ENCODE measurements around the gene IDI2. TPM values are rescaled to one million over a fixed set of nuclear protein-coding genes. Genes with fewer than 3 reads are reported as not detected.
"Not testable (repeated sequence)": the region's sequence is repeated elsewhere in the genome, so short reads cannot be mapped to it uniquely, and the experiment has no call there.

Gene IDI2
- total RNA-seq, 4 donors from 2014 or later = not detected

- no peaks in the 10 kb centered on the region for H3K9me3 ChIP-seq
- H3K27me3 ChIP-seq = no peaks in the 10 kb centered on the region
- peaks cover 0 to 10% (median 0%) of the 10 kb centered on the region in 4 donors for H3K4me1 ChIP-seq
- no peak for DNase-seq
- H3K4me3 ChIP-seq = no peak overlapping the region
- H3K27ac ChIP-seq = peak overlapping the region in 3 of 4 donors; percentile 62 to 84 (median 78)
- TF ChIP-seq POLR2A (IDR thresholded peaks at IDR 0.05) (no peak), CTCF (IDR thresholded peaks at IDR 0.05) (no peak)
- H3K36me3 ChIP-seq = peaks cover 0 to 38% (median 5%) of the 10 kb centered on the region in 3 donors
These were observed 19.3 kb upstream of the IDI2 start for GRCh38 chr10:1044964-1045363.

- Histone ChIP-seq H3K27me3 (no peaks in the 10 kb centered on the region), H3K9me3 (no peaks in the 10 kb centered on the region), H3K36me3 (peaks cover 0 to 44% (median 5%) of the 10 kb centered on the region in 3 donors), H3K4me3 (peak overlapping the region in 1 of 4 donors; percentile 35), H3K27ac (peak overlapping the region; percentile 62 to 84 (median 73)), H3K4me1 (peaks cover 0 to 10% (median 0%) of the 10 kb centered on the region in 4 donors)
- DNase-seq = no peak
- TF ChIP-seq CTCF (IDR thresholded peaks at IDR 0.05) = no peak
These were observed 18.5 kb upstream of the IDI2 start for GRCh38 chr10:1044146-1044545.

GRCh38 chr10:1043532-1043995 is 17.9 kb upstream of the IDI2 start:
- peak overlapping the region; percentile 62 to 84 (median 73) for H3K27ac ChIP-seq
- H3K9me3 ChIP-seq = no peaks in the 10 kb centered on the region
- peaks cover 0 to 46% (median 5%) of the 10 kb centered on the region in 3 donors for H3K36me3 ChIP-seq
- peaks cover 0 to 10% (median 0%) of the 10 kb centered on the region in 4 donors for H3K4me1 ChIP-seq
- H3K4me3 ChIP-seq = peak overlapping the region in 1 of 4 donors; percentile 35
- DNase-seq = peak in 2 of 3 donors; percentile 78 to 84
- TF ChIP-seq CTCF (IDR thresholded peaks at IDR 0.05) (no peak), POLR2A (IDR thresholded peaks at IDR 0.05) (peak in 1 of 2 donors; percentile 26)
- no peaks in the 10 kb centered on the region for H3K27me3 ChIP-seq

- H3K9me3 ChIP-seq = no peaks in the 10 kb centered on the region
- TF ChIP-seq CTCF (IDR thresholded peaks at IDR 0.05) = no peak
- no peak for TF ChIP-seq POLR2A (IDR thresholded peaks at IDR 0.05)
- peaks cover 0 to 46% (median 5%) of the 10 kb centered on the region in 3 donors for H3K36me3 ChIP-seq
- no peak for DNase-seq
- H3K27me3 ChIP-seq = no peaks in the 10 kb centered on the region
- peaks cover 0 to 10% (median under 1%) of the 10 kb centered on the region in 4 donors for H3K4me1 ChIP-seq
- no peak overlapping the region for H3K27ac ChIP-seq
- H3K4me3 ChIP-seq = no peak overlapping the region
These were observed 15.9 kb upstream of the IDI2 start for GRCh38 chr10:1041514-1041913.

GRCh38 chr10:1040133-1040532 is 14.5 kb upstream of the IDI2 start:
- no peaks in the 10 kb centered on the region for H3K27me3 ChIP-seq
- peaks cover 0 to 10% (median 3%) of the 10 kb centered on the region in 4 donors for H3K4me1 ChIP-seq
- H3K27ac ChIP-seq = no peak overlapping the region
- DNase-seq = no peak
- H3K36me3 ChIP-seq = peaks cover 0 to 46% (median 5%) of the 10 kb centered on the region in 3 donors
- TF ChIP-seq CTCF (IDR thresholded peaks at IDR 0.05) (no peak), POLR2A (IDR thresholded peaks at IDR 0.05) (no peak)
- no peaks in the 10 kb centered on the region for H3K9me3 ChIP-seq
- no peak overlapping the region for H3K4me3 ChIP-seq

- H3K9me3 ChIP-seq, H3K27me3 ChIP-seq, H3K4me3 ChIP-seq, H3K4me1 ChIP-seq, H3K27ac ChIP-seq, DNase-seq: not testable (repeated sequence)
- H3K36me3 ChIP-seq = peaks cover 0 to 46% (median 5%) of the 10 kb centered on the region in 3 donors
These were observed 13.1 kb upstream of the IDI2 start for GRCh38 chr10:1038769-1039168.

Data from Peyer's patch (tissue), 4 donors.